Ovary (tissue), 3 donors: Measurements from ENCODE around the gene LMAN2.

Experiments
- EP300 ChIP-seq: sonication (generic); formaldehyde crosslinking; IDR thresholded peaks from one replicate; pipeline ENCODE4 v1.6.1; 2017; ENCODE audit warnings: antibody characterized with exemption
- POLR2A ChIP-seq: fragments of 450-650 bp; IDR thresholded peaks from one replicate; pipeline ENCODE4 v1.6.1; 2017; ENCODE audit warnings: antibody characterized with exemption, mild to moderate bottlenecking, moderate library complexity
- TF ChIP-seq, protein P1 (sequence below), 3 donors: fragments of 450-650 bp in 2 of 3; fragments of 200-600 bp in 1 of 3; IDR thresholded peaks; one replicate each; pipeline versions ENCODE4 v1.5.1 to v1.8.0; 2016 to 2022; ENCODE audit warnings: antibody characterized with exemption in 3 of 3, mild to moderate bottlenecking in 1 of 3
- donor health status: DM: no; HTN: no; CAD: no.

DNA sequence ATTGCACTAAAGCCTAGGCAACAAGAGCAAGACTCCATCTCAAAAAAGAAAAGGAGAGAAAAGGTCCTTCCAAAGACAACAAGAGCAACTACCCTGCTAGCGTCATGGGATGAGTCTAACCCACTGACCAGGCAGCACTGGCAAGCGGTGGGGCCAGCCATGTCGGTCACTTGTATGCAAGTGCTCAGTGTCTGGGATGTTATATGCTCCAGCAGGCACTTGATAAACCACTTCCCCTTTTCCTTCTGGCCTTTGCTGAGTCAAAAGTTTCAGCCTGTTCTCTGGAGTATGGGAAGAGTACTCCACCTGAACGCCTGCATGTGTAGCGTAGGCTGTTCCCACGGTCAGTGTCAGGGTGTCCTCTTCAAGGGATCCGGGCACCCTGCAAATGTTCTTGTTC, 30.6 kb downstream of the LMAN2 start:
- TF ChIP-seq, protein P1, sequence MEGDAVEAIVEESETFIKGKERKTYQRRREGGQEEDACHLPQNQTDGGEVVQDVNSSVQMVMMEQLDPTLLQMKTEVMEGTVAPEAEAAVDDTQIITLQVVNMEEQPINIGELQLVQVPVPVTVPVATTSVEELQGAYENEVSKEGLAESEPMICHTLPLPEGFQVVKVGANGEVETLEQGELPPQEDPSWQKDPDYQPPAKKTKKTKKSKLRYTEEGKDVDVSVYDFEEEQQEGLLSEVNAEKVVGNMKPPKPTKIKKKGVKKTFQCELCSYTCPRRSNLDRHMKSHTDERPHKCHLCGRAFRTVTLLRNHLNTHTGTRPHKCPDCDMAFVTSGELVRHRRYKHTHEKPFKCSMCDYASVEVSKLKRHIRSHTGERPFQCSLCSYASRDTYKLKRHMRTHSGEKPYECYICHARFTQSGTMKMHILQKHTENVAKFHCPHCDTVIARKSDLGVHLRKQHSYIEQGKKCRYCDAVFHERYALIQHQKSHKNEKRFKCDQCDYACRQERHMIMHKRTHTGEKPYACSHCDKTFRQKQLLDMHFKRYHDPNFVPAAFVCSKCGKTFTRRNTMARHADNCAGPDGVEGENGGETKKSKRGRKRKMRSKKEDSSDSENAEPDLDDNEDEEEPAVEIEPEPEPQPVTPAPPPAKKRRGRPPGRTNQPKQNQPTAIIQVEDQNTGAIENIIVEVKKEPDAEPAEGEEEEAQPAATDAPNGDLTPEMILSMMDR (IDR thresholded peaks at IDR 0.05), result no peak
- no peak for TF ChIP-seq EP300
- no peak for TF ChIP-seq POLR2A
